SK-N-SH (cell line): ENCODE results near the gene CFTR. TPM values are rescaled to one million over a fixed set of nuclear protein-coding genes. Genes with fewer than 3 reads are reported as not detected.

Experiments used
- CTCF ChIA-PET: fragments of 300-600, 350-600 bp; formaldehyde crosslinking; extraction: SDS; loops from one replicate; lab custom pipeline; 2021; lab: Yijun Ruan, JAX
- POLR2A ChIA-PET: fragments of 350-600 bp; sonication (Branson Sonifier 250); formaldehyde crosslinking; extraction: SDS; loops from one replicate; lab custom pipeline; 2020; ENCODE audit warnings: antibody characterized with exemption, inconsistent platforms; lab: Yijun Ruan, JAX
- DNase-seq: peaks from one replicate; pipeline ENCODE4 v3.0.0; 2012
- H2AFZ ChIP-seq: fragments of 200-600 bp; sonication (generic); 2 replicates; pipeline ENCODE4 v1.8.1; 2016; ENCODE audit warnings: antibody characterized with exemption, mild to moderate bottlenecking, low read depth
- H3F3A ChIP-seq: fragments of 200-600 bp; sonication (generic); replicated peaks from 2 replicates; pipeline ENCODE3; 2016; ENCODE audit warnings: antibody characterized with exemption, mild to moderate bottlenecking; ENCODE audit not compliant: insufficient read depth
- H3K27ac ChIP-seq, 2 experiments: fragments of 200-500 bp in 1 of 2; fragments of 200-600 bp in 1 of 2; sonication (Bioruptor generic) in 1 of 2; sonication (generic), shearing (Covaris generic) in 1 of 2; 2 replicates each; pipeline versions ENCODE4 v1.5.1 to v1.6.1; 2014 to 2016; ENCODE audit warnings: low read depth in 2 of 2, inconsistent platforms in 1 of 2, low read length in 1 of 2, mild to moderate bottlenecking in 1 of 2, mixed read lengths in 1 of 2
- H3K27me3 ChIP-seq: fragments of 200-600 bp; sonication (generic), shearing (Covaris generic); 2 replicates; pipeline ENCODE4 v1.6.1; 2016; ENCODE audit warnings: mixed run types; ENCODE audit not compliant: insufficient read depth
- H3K36me3 ChIP-seq, 2 experiments: fragments of 200-500 bp in 1 of 2; fragments of 200-600 bp in 1 of 2; sonication (Bioruptor generic) in 1 of 2; sonication (generic) in 1 of 2; replicated peaks in 1 of 2; 2 replicates each; pipeline versions ENCODE3 to v1.5.1; 2014 to 2016; ENCODE audit warnings: low read length in 1 of 2, mild to moderate bottlenecking in 1 of 2; ENCODE audit not compliant: insufficient read depth in 2 of 2, control insufficient read depth in 1 of 2
- H3K4me1 ChIP-seq, 2 experiments: fragments of 200-500 bp in 1 of 2; fragments of 200-600 bp in 1 of 2; sonication (Bioruptor generic) in 1 of 2; sonication (generic), shearing (Covaris generic) in 1 of 2; 2 replicates each; pipeline versions ENCODE4 v1.5.1 to v1.6.1; 2014 to 2016; ENCODE audit warnings: low read depth in 1 of 2, low read length in 1 of 2, mixed run types in 1 of 2; ENCODE audit not compliant: insufficient read depth in 2 of 2, control insufficient read depth in 1 of 2
- H3K4me2 ChIP-seq: fragments of 200-600 bp; sonication (generic), shearing (Covaris generic); 2 replicates; pipeline ENCODE4 v1.6.1; 2017; ENCODE audit warnings: mixed run types
- H3K4me3 ChIP-seq, 2 experiments: fragments of 200-500 bp in 1 of 2; fragments of 200-600 bp in 1 of 2; sonication (Bioruptor generic) in 1 of 2; sonication (generic), shearing (Covaris generic) in 1 of 2; 2 replicates each; pipeline versions ENCODE4 v1.5.1 to v1.8.1; 2014 to 2016; ENCODE audit warnings: low read depth in 2 of 2, inconsistent platforms in 1 of 2, low read length in 1 of 2, mild to moderate bottlenecking in 1 of 2, mixed read lengths in 1 of 2, moderate library complexity in 1 of 2
- H3K79me2 ChIP-seq: fragments of 200-600 bp; sonication (generic); 2 replicates; pipeline ENCODE4 v1.8.1; 2017; ENCODE audit warnings: mild to moderate bottlenecking; ENCODE audit not compliant: insufficient read depth
- H3K9ac ChIP-seq: fragments of 200-600 bp; sonication (generic); 2 replicates; pipeline ENCODE4 v1.6.1; 2017; ENCODE audit warnings: mixed run types
- H3K9me2 ChIP-seq: fragments of 200-600 bp; sonication (generic); 2 replicates; pipeline ENCODE4 v1.6.1; 2017; ENCODE audit warnings: mixed run types
- H3K9me3 ChIP-seq: fragments of 200-600 bp; sonication (generic); 2 replicates; pipeline ENCODE4 v1.6.1; 2017; ENCODE audit warnings: mixed run types, mild to moderate bottlenecking, moderate library complexity
- H4K20me1 ChIP-seq: fragments of 200-600 bp; sonication (generic); 2 replicates; pipeline ENCODE4 v1.6.1; 2017; ENCODE audit warnings: mild to moderate bottlenecking, mixed run types; ENCODE audit not compliant: insufficient read depth
- ELF1 ChIP-seq: IDR thresholded peaks from 2 replicates; pipeline ENCODE4 v1.4.0; 2012
- EZH2phosphoT487 ChIP-seq: fragments of 200-600 bp; sonication (generic); IDR thresholded peaks from 2 replicates; pipeline ENCODE4 v1.6.1; 2017; ENCODE audit warnings: low read depth, mixed run types, mild to moderate bottlenecking, antibody characterized with exemption, moderate library complexity, borderline replicate concordance
- FOSL2 ChIP-seq: IDR thresholded peaks from 2 replicates; pipeline ENCODE4 v1.4.0; 2012; ENCODE audit warnings: low read depth, mild to moderate bottlenecking, moderate library complexity, borderline replicate concordance
- FOXJ3 ChIP-seq: sonication (generic); formaldehyde crosslinking; IDR thresholded peaks from 2 replicates; pipeline ENCODE4 v1.5.1; 2020; ENCODE audit warnings: mild to moderate bottlenecking, missing genetic modification reagents
- FOXM1 ChIP-seq: IDR thresholded peaks from 2 replicates; pipeline ENCODE4 v1.4.0; 2012; ENCODE audit warnings: low read depth, mild to moderate bottlenecking
- JUND ChIP-seq: IDR thresholded peaks from 2 replicates; pipeline ENCODE4 v1.4.0; 2012
- MEF2A ChIP-seq: IDR thresholded peaks from 2 replicates; pipeline ENCODE4 v1.4.0; 2012; ENCODE audit warnings: low read depth, borderline replicate concordance
- NFIC ChIP-seq: IDR thresholded peaks from 2 replicates; pipeline ENCODE4 v1.4.0; 2012; ENCODE audit warnings: borderline replicate concordance
- NRF1 ChIP-seq: IDR thresholded peaks from 2 replicates; pipeline ENCODE4 v1.6.1; 2012; ENCODE audit warnings: low read depth, mild to moderate bottlenecking, low read length
- POLR2AphosphoS5 ChIP-seq: IDR thresholded peaks from 2 replicates; pipeline ENCODE4 v1.6.1; 2012; ENCODE audit warnings: low read depth, low read length
- RAD21 ChIP-seq: IDR thresholded peaks from 2 replicates; pipeline ENCODE4 v1.6.1; 2012; ENCODE audit warnings: mild to moderate bottlenecking, low read length
- RCOR1 ChIP-seq: fragments of 150-350 bp; IDR thresholded peaks from 2 replicates; pipeline ENCODE4 v1.6.1; 2017; ENCODE audit warnings: antibody characterized with exemption, low read length
- RFX5 ChIP-seq: IDR thresholded peaks from 2 replicates; pipeline ENCODE4 v1.6.1; 2012; ENCODE audit warnings: mild to moderate bottlenecking, improper control_type of control experiment, low read length
- RXRA ChIP-seq: IDR thresholded peaks from 2 replicates; pipeline ENCODE4 v1.4.0; 2012; ENCODE audit warnings: low read depth, mild to moderate bottlenecking, borderline replicate concordance
- SIN3A ChIP-seq: IDR thresholded peaks from 2 replicates; pipeline ENCODE4 v1.6.1; 2012; ENCODE audit warnings: low read depth, mild to moderate bottlenecking, low read length, moderate library complexity, borderline replicate concordance
- SMC3 ChIP-seq: IDR thresholded peaks from 2 replicates; pipeline ENCODE4 v1.6.1; 2012; ENCODE audit warnings: low read depth, low read length, improper control_type of control experiment
- TCF12 ChIP-seq: IDR thresholded peaks from 2 replicates; pipeline ENCODE4 v1.4.0; 2012
- WGBS: methylation state at CpG from one replicate; pipeline ENCODE4 v1.1.6; 2017; ENCODE audit warnings: low lambda C conversion rate; 5-methylcytosine and 5-hydroxymethylcytosine counted together
- polyA plus RNA-seq, 3 experiments: library from polyadenylated mRNA; depleted of rRNA; stranded (reverse); fragments of >200 nt; gene quantifications; 2 replicates each; pipeline ENCODE4 v1.2.3, GENCODE V29; 2012
- TF ChIP-seq, protein P1 (sequence below): fragments of 200-600 bp; sonication (generic); IDR thresholded peaks from 2 replicates; pipeline ENCODE4 v1.6.1; 2017; ENCODE audit warnings: antibody characterized with exemption, mild to moderate bottlenecking, moderate library complexity
- TF ChIP-seq, protein P2 (sequence below): IDR thresholded peaks from 2 replicates; pipeline ENCODE4 v1.4.0; 2012; ENCODE audit warnings: low read depth, borderline replicate concordance
- TF ChIP-seq, protein P3 (sequence below): fragments of 150-350 bp; IDR thresholded peaks from 2 replicates; pipeline ENCODE4 v1.6.1; 2017; ENCODE audit warnings: antibody characterized with exemption, low read length, low read depth, borderline replicate concordance

CFTR gene
- polyA plus RNA-seq, 1 of the 3 experiments (the other 2 are of a cell fraction), result not detected

DNA sequence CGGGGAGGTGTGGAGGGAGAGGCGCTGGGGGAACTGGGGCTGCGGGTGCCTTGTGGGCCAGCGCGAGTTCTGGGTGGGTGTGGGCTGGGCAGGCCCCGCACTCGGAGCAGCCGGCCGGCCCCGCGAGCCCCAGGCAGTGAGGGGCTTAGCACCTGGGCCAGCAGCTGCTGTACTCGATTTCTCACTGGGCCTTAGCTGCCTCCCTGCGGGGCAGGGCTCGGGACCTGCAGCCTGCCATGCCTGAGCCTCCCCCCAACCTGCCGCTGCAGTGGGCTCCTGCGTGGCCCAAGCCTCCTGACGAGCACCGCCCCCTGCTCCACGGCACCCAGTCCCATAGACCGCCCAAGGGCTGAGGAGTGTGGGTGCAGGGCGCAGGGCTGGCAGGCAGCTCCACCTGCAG is 116.3 kb downstream of the CFTR start:
- H3K4me1 ChIP-seq, result no peaks in the 10 kb centered on the region
- H3K9me2 ChIP-seq, result no peaks in the 10 kb centered on the region
- no peaks in the 10 kb centered on the region for H3K79me2 ChIP-seq
- H3K36me3 ChIP-seq, result no peaks in the 10 kb centered on the region
- H4K20me1 ChIP-seq, result no peaks in the 10 kb centered on the region
- no peaks in the 10 kb centered on the region; the same call in 1 of the 2 replicates for H3K27me3 ChIP-seq
- 36% methylated on average over 5 of the region's 21 CpGs for WGBS
- H3F3A ChIP-seq, result no peaks in the 10 kb centered on the region
- TF ChIP-seq ELF1 (no peak), EZH2phosphoT487 (no peak), TCF12 (no peak), SIN3A (no peak), FOSL2 (no peak), NFIC (no peak)
- no peak overlapping the region for H3K4me2 ChIP-seq
- H3K4me3 ChIP-seq, result no peak overlapping the region
- H3K27ac ChIP-seq, result no peak overlapping the region
- 0 out of 2 replicates have a peak, but pooled peaks cover 4% of the 10 kb centered on the region for H3K9me3 ChIP-seq
- DNase-seq, result no peak
- POLR2A ChIA-PET, result no interaction called here
- CTCF ChIA-PET, result no interaction called here
- no peak overlapping the region for H2AFZ ChIP-seq
- H3K9ac ChIP-seq, result no peak overlapping the region

DNA sequence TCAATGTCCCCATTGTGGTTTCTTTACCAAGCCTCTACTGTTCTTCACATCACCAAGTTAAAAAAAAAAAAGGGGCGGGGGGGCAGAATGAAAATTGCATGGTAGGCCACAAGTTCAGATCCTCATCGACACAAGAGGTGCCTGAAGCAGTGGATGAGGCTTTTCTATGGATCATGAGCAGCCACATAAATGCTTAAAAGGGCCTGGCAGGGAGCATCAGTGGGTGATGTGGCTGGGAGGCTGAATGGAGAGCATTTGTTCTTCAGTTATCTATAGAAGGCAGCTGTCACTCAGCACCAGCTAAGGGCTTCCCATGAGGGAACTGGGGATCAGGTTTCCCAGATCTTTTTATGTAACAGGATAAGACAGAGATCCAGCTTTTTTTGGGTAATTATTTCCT is 117.9 kb downstream of the CFTR start:
- Histone ChIP-seq H2AFZ (no peak overlapping the region), H3K9me2 (no peaks in the 10 kb centered on the region), H3K27ac (no peak overlapping the region), H3K79me2 (no peaks in the 10 kb centered on the region), H3K9me3 (no peaks in the 10 kb centered on the region), H3K4me3 (no peak overlapping the region), H3K4me1 (no peaks in the 10 kb centered on the region), H3K27me3 (no peaks in the 10 kb centered on the region; the same call in 1 of the 2 replicates), H4K20me1 (no peaks in the 10 kb centered on the region), H3K36me3 (no peaks in the 10 kb centered on the region), H3F3A (no peaks in the 10 kb centered on the region), H3K4me2 (no peak overlapping the region), H3K9ac (no peak overlapping the region)
- TF ChIP-seq POLR2AphosphoS5, result no peak
- no peak for TF ChIP-seq EZH2phosphoT487
- no peak for TF ChIP-seq RFX5
- TF ChIP-seq SMC3, result no peak
- TF ChIP-seq JUND, result no peak
- TF ChIP-seq FOXM1, result no peak
- TF ChIP-seq, protein P1, sequence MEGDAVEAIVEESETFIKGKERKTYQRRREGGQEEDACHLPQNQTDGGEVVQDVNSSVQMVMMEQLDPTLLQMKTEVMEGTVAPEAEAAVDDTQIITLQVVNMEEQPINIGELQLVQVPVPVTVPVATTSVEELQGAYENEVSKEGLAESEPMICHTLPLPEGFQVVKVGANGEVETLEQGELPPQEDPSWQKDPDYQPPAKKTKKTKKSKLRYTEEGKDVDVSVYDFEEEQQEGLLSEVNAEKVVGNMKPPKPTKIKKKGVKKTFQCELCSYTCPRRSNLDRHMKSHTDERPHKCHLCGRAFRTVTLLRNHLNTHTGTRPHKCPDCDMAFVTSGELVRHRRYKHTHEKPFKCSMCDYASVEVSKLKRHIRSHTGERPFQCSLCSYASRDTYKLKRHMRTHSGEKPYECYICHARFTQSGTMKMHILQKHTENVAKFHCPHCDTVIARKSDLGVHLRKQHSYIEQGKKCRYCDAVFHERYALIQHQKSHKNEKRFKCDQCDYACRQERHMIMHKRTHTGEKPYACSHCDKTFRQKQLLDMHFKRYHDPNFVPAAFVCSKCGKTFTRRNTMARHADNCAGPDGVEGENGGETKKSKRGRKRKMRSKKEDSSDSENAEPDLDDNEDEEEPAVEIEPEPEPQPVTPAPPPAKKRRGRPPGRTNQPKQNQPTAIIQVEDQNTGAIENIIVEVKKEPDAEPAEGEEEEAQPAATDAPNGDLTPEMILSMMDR, result no peak
- no peak for TF ChIP-seq TCF12
- TF ChIP-seq RXRA, result no peak
- TF ChIP-seq RCOR1, result no peak
- TF ChIP-seq, protein P2, sequence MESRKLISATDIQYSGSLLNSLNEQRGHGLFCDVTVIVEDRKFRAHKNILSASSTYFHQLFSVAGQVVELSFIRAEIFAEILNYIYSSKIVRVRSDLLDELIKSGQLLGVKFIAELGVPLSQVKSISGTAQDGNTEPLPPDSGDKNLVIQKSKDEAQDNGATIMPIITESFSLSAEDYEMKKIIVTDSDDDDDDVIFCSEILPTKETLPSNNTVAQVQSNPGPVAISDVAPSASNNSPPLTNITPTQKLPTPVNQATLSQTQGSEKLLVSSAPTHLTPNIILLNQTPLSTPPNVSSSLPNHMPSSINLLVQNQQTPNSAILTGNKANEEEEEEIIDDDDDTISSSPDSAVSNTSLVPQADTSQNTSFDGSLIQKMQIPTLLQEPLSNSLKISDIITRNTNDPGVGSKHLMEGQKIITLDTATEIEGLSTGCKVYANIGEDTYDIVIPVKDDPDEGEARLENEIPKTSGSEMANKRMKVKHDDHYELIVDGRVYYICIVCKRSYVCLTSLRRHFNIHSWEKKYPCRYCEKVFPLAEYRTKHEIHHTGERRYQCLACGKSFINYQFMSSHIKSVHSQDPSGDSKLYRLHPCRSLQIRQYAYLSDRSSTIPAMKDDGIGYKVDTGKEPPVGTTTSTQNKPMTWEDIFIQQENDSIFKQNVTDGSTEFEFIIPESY, result no peak
- no peak for TF ChIP-seq RAD21
- TF ChIP-seq MEF2A, result no peak
- TF ChIP-seq FOSL2, result no peak
- TF ChIP-seq NRF1, result no peak
- no peak for TF ChIP-seq FOXJ3 (CRISPR knock-in tag)
- TF ChIP-seq, protein P3, sequence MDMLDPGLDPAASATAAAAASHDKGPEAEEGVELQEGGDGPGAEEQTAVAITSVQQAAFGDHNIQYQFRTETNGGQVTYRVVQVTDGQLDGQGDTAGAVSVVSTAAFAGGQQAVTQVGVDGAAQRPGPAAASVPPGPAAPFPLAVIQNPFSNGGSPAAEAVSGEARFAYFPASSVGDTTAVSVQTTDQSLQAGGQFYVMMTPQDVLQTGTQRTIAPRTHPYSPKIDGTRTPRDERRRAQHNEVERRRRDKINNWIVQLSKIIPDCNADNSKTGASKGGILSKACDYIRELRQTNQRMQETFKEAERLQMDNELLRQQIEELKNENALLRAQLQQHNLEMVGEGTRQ, result no peak
- ChIA-PET CTCF (no interaction called here), POLR2A (no interaction called here)
- DNase-seq, result no peak
- WGBS, result 9% methylated on average over 2 of the region's 2 CpGs
